NB4 (cell line): ENCODE results near the gene NPHP3.
"Not testable (repeated sequence)": the region's sequence is repeated elsewhere in the genome, so short reads cannot be mapped to it uniquely, and the experiment has no call there.

Source experiments
- DNase-seq: peaks from one replicate; pipeline ENCODE4 v3.0.0; 2010; ENCODE audit warnings: low read depth
- H3K4me3 ChIP-seq: one replicate; pipeline ENCODE4 v1.5.1; 2011; ENCODE audit warnings: mild to moderate bottlenecking, low read depth, low read length, moderate library complexity
- CTCF ChIP-seq: IDR thresholded peaks from one replicate; pipeline ENCODE4 v1.5.1; 2012; ENCODE audit warnings: low read depth, low read length
- MAX ChIP-seq: IDR thresholded peaks from 2 replicates; pipeline ENCODE4 v1.6.1; 2011; ENCODE audit warnings: low read depth, low read length
- MYC ChIP-seq: IDR thresholded peaks from 2 replicates; pipeline ENCODE4 v1.6.1; 2011; ENCODE audit warnings: low read depth, low read length
- POLR2A ChIP-seq: IDR thresholded peaks from 2 replicates; pipeline ENCODE4 v1.6.1; 2011; ENCODE audit warnings: mild to moderate bottlenecking; ENCODE audit not compliant: insufficient read length; ENCODE audit errors: extremely low read depth

The NPHP3 gene

GRCh38 chr3:132722165-132723023, at the start of gene NPHP3:
Gene NPHP3 (minus strand): TSS chr3:132722409. CDS start chr3:132722355, 54 bp downstream.
- peak within 1 kb of the TSS; percentile 67 for H3K4me3 ChIP-seq
- peak; percentile 94 for DNase-seq
- TF ChIP-seq MAX = no peak
- TF ChIP-seq POLR2A = peak; percentile 75

DNA sequence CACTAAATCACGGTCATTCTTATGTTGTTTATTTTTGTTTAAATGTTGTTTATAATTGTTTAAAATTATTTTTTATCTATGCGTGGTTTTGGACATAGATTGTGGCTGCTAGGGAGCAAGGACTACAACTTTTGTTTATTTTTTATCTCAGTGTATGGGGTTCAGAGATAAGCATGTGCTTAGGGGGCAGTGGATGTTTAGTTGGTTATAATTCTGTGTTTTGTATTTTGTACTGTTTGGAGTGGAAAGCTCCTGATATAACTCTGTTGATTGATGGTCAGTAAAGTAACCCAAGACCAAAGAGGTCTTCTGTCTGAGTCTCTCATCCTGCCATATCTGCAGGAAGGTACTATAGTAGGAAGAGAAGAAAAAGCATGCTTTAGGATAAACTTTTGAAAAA, 36.5 kb upstream of the NPHP3 start:
- no peak for TF ChIP-seq MYC
- no peak for TF ChIP-seq MAX
- TF ChIP-seq CTCF = no peak
- TF ChIP-seq POLR2A = no peak
- no peak for DNase-seq
- H3K4me3 ChIP-seq = no peak overlapping the region

DNA sequence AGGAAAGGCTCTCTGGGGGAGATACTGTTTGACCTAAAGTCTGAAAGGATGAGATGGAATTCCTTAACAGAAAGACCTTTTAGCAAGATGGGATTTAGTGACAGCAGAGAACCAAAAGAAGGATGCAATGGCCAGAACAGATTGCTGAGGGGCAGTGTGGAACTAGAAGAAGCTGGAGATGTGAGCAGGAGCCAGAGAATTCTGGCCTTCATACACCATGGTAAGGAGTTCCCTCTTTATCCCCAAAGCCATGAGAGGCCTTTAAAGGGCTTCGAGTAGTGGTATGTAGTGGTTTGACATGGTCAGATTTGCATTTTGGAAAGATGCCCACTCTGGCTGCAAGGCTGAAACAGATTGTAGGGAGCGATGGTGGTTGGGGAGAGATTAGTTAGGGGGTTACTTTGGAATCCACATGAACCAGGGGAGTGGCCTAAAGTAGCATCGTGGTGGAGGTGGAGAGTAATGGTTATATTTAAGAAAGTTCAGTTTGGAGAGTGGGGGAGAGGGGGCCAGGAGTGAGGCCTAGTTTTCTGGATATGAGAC, 34.0 kb upstream of the NPHP3 start:
- TF ChIP-seq MAX = no peak
- no peak for TF ChIP-seq CTCF
- TF ChIP-seq MYC = no peak
- TF ChIP-seq POLR2A = no peak
- DNase-seq = no peak
- H3K4me3 ChIP-seq = no peak overlapping the region

DNA sequence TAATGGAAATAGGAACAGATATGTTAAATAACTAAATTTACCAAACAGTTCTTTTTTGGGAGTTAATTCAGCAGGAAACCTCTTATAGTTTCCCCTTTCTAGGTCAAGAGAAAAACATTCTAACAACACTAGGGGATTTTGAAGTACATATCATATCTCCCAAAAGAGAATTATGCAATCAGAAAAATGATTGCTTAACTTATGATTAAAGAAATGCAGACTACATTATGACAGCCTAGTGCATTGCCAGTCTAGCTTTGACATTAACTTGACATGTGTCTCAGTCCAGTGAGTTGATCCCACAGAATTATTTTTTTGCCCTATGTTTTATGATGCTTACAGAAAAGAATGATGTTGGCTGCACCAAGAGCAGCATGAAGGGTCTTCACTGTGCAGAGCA, 31.7 kb upstream of the NPHP3 start:
- DNase-seq = peak; percentile 1
- TF ChIP-seq MAX = no peak
- no peak for TF ChIP-seq CTCF
- no peak for TF ChIP-seq POLR2A

GRCh38 chr3:132749786-132750185, 27.6 kb upstream of the NPHP3 start:
- no peak for TF ChIP-seq MAX
- TF ChIP-seq CTCF = no peak
- TF ChIP-seq MYC = no peak
- TF ChIP-seq POLR2A = no peak
- no peak overlapping the region for H3K4me3 ChIP-seq
- no peak for DNase-seq

More for the DNA sequence above, 31.7 kb upstream of the NPHP3 start:
- no peak overlapping the region for H3K4me3 ChIP-seq

- not testable (repeated sequence) for DNase-seq, H3K4me3 ChIP-seq
Observed at GRCh38 chr3:132746720-132747119, 24.5 kb upstream of the NPHP3 start.
